ENCODE results near the gene SPATA12. TPM values are rescaled to one million over a fixed set of nuclear protein-coding genes. Genes with fewer than 3 reads are reported as not detected.

SPATA12 gene, protein sequence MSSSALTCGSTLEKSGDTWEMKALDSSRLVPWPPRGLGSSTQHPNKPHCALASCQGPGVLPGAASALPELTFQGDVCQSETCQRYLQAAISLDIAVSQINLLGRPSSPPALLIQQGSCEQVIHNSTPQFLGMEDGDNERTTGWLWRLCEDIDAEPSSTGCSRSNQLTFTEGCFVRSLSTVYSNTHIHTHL
- total RNA-seq, result not detected

DNA sequence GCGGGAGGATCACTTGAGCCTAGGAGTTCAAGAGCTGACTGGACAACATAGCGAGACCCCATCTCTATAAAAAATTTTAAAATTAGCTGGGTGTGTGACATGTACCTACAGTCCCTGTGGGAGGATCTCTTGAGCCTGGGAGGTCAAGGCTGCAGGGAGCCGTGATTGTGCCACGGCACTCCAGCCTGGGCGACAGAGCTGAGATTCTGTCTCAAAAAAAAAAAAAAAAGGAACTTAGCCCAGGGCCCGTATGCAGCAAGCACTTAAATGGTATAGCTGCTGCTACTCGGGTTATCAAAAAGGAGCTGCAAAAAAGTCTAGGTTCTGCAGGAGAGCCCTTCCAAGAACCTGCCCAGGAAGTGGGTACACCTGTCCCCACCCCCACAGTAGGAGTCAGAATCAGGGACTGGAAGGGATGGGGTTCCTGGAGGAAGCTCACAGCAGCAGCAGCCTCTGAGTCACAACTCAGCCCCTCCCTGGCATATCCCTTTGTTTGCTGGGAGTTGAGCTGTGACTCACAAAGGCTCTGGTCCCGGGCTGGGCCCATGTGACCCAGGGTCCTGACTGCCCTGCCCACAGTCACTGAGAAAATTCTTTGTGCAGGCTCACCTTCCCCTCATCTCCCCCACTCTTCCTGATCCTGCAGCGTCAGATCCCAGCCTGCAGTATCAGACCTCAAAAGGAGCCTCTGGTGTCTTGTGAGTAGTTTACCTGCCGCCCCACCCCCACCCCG lies at the start of gene SPATA12:
TSS of gene SPATA12 (plus strand) at position 576 of the 733 bp plus-strand sequence. CDS start 13,031 bp downstream, outside the sequence.
- H3K27ac Mint-ChIP-seq, result no peak within 1 kb of the TSS
- no peaks in the 10 kb centered on the region for H3K9me3 Mint-ChIP-seq
- no peak for DNase-seq (ENCODE audit: low spot score in 2 of 2)
- peak; percentile 63 to 82 for ATAC-seq
- no peaks in the 10 kb centered on the region for H3K36me3 Mint-ChIP-seq

DNA sequence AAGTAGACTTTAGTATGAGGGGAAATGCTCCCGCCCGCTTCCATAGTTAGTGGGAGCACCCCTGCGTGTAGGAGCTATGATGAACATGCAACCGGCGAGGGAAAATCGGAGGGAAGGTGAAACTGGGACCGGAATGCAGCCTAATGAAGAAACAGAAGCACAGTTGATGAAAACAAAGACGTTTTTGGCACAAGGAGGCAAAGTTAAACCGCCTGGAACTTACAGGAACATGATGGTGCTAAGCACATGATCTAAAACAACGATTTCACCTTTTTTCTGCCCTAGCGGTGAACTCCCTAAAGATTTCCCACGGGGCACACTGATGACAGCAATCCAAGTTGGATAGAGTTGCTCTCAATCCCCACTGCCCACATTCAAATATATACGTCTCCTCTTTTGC lies 49.4 kb upstream of the SPATA12 start:
- Mint-ChIP-seq H3K36me3 (no peaks in the 10 kb centered on the region), H3K9me3 (no peaks in the 10 kb centered on the region), H3K27ac (peak overlapping the region in 1 of 2 donors; percentile 66)
- no peak for ATAC-seq
- DNase-seq (ENCODE audit: low spot score in 2 of 2), result no peak

DNA sequence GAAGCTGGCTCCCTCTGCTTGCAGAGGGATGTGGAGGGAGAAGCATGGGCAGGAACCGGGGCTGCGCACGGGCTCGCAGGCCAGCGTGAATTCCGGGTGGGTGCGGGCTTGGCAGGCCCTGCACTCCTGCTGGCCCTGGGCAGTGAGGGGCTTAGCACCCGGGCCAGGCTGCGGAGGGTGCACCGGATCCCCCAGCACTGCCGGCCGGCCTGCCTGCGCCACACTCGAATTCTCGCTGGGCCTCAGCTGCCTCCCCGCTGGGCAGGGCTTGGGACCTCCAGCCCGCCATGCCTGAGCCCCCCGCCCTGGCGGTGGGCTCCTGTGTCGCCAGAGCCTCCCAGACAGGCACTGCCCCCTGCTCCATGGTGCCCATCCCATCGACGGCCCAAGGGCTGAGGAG lies 47.6 kb upstream of the SPATA12 start:
- Mint-ChIP-seq H3K9me3 (no peaks in the 10 kb centered on the region), H3K36me3 (no peaks in the 10 kb centered on the region), H3K27ac (no peak overlapping the region)
- ATAC-seq (no peak), DNase-seq (ENCODE audit: low spot score in 2 of 2) (no peak)

DNA sequence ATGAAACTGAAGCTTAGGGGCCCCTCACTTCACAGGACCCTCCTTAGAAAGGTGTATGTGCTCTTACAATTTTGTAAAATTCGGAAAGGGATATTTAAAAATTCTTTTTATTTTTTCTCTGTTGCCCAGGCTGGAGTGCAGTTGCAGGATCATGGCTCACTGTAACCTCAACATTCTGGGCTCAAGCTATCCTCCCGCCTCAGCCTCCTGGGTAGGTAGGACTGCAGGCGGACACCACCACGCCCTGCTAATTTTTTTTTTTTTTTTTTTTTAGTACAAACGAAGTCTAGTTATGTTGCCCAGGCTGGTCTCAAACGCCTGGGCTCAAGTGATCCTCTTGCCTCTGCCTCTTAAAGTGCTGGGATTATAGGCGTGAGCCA lies 45.1 kb upstream of the SPATA12 start:
- Mint-ChIP-seq H3K36me3 (no peaks in the 10 kb centered on the region), H3K27ac (no peak overlapping the region), H3K9me3 (no peaks in the 10 kb centered on the region)
- DNase-seq (ENCODE audit: low spot score in 2 of 2) (no peak), ATAC-seq (no peak)

DNA sequence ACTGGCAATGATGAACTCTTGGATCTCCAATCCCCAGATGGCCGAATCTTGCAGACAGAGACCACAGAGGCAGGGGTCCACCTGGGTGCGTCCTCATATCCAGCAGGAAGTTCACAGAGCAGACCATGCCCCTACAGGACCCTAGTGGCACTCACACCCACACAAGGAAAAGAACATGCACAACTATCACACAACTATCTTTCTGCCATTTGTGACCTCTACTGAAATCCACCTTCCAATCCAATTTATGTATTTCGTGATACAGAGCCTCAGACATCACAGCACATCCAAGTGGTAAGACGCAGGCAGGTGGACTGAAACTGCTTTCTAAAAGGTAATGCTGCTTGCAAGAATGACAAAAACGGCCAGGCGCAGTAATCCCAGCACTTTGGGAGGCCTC lies 44.6 kb upstream of the SPATA12 start:
- DNase-seq (ENCODE audit: low spot score in 2 of 2), result no peak
- H3K36me3 Mint-ChIP-seq, result no peaks in the 10 kb centered on the region
- H3K27ac Mint-ChIP-seq, result no peak overlapping the region
- no peaks in the 10 kb centered on the region for H3K9me3 Mint-ChIP-seq
- no peak for ATAC-seq

DNA sequence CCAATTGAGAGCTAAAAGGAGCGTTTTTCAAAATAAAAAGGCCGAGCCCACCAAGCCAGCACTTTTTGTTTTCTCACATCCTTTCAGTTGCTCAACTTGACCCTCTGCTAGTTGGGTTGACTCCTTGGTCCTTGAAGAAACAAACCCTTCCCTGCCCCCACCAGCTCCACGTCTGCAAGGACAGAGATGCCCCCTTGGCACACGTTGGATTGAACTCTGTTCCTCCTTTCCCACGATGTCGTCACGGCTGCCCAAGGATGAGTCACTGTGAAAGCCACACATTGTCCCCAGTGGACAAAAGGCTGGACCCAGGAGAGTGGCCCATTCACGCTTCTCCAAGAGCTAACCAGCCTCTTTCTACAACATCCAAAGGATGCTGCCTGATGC lies 43.0 kb upstream of the SPATA12 start:
- H3K9me3 Mint-ChIP-seq, result no peaks in the 10 kb centered on the region
- H3K36me3 Mint-ChIP-seq, result no peaks in the 10 kb centered on the region
- no peak overlapping the region for H3K27ac Mint-ChIP-seq
- ATAC-seq (no peak), DNase-seq (ENCODE audit: low spot score in 2 of 2) (no peak)

DNA sequence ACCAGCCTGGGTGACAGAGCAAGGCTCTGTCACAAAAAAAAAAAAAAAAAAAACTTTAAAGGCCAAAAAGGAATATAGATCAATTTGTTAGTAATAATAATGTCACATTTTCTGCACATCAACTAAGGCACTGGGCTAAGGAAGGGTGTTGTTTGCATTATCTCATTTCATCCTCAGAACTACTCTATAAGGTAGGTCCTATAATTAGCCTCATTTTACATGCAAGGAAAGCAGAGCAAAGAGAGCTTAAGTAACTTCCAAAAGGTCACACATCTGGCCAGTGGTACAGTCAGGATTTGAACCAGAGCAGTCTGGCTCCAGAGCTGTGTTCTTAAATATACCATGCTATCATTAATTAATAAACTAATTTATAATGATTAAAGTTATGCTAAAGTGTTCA lies 42.2 kb upstream of the SPATA12 start:
- Mint-ChIP-seq H3K36me3 (no peaks in the 10 kb centered on the region), H3K27ac (no peak overlapping the region), H3K9me3 (no peaks in the 10 kb centered on the region)
- no peak for DNase-seq (ENCODE audit: low spot score in 2 of 2)
- ATAC-seq, result no peak

DNA sequence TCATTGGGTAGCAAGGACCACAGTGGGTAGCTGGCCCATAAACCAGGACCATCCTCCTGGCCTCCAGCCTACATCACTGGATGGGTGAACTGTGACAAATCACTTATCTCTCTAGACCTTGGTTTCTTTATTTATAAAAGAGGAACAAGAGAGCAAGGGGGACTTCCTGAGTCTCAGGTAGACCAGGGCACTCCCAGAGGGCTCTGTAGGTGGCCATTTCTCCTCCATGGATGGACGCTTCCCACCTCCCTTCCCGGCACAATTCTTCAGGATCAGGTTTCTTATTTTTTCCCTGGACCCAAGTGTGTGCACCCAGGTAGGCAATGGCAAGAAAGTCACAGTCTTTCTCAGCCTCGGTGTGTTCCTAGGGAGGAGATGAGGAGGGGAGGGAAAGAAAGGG lies 41.4 kb upstream of the SPATA12 start:
- Mint-ChIP-seq H3K36me3 (no peaks in the 10 kb centered on the region), H3K27ac (no peak overlapping the region), H3K9me3 (no peaks in the 10 kb centered on the region)
- DNase-seq (ENCODE audit: low spot score in 2 of 2), result no peak
- ATAC-seq, result no peak

DNA sequence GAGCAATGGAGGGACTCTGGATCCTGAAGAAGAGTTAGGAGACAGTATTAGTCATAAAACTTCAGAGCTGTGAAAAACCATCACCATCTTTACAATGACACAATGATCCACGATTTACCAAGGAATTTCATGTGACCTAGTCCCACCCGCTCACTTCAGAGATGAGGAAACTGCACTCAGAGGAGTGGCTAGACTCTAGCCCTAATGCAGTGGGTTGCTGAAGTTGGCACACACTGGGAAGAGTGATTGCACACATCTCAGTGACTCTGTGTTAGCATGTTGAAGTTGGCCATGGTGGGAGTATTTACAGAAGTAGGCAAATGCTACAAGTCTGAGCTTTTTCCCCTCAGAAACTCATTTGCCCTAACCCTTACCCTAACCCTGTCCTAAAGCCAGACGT lies 35.2 kb upstream of the SPATA12 start:
- DNase-seq (ENCODE audit: low spot score in 2 of 2) (no peak), ATAC-seq (no peak)
- Mint-ChIP-seq H3K9me3 (no peaks in the 10 kb centered on the region), H3K27ac (no peak overlapping the region), H3K36me3 (no peaks in the 10 kb centered on the region)

DNA sequence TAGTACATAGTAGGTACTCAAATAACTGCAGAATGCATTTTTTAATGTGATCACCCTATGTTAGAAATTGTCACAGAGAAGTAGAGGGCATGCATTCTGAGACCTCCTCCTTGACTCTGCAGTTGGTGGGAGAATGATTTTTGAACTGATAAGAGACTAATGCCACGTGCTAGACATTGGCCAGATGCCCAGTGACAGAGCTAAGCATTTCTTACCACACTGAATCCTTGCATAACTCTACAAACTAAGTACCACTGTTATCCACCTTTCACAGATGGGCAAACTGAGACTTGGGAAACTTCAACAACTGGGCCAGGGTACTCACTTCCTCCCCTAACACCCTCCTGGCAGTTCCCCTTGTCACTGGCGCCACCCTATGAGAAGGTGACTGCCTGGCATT lies 33.5 kb upstream of the SPATA12 start:
- H3K27ac Mint-ChIP-seq, result no peak overlapping the region
- no peaks in the 10 kb centered on the region for H3K9me3 Mint-ChIP-seq
- H3K36me3 Mint-ChIP-seq, result no peaks in the 10 kb centered on the region
- no peak for DNase-seq (ENCODE audit: low spot score in 2 of 2)
- no peak for ATAC-seq

DNA sequence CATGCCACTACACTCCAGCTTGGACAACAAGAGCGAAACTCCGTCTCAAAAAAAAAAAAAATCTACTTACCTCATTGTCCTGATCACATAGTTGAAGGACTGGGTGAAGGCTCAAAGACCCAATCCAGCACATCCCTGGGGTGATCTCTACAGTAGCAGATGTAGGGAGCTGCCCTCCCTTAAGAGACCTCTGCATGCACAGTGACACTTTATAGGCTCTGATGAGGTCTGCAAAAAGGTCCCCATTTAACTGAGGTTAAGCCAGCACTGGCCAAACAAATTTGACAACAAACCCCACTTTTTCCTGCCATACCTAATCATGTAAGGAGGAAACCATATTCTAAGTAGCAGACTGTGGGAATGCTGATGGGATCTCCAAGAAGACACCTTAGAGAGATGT lies 31.1 kb upstream of the SPATA12 start:
- Mint-ChIP-seq H3K27ac (no peak overlapping the region), H3K36me3 (no peaks in the 10 kb centered on the region), H3K9me3 (no peaks in the 10 kb centered on the region)
- no peak for DNase-seq (ENCODE audit: low spot score in 2 of 2)
- no peak for ATAC-seq

DNA sequence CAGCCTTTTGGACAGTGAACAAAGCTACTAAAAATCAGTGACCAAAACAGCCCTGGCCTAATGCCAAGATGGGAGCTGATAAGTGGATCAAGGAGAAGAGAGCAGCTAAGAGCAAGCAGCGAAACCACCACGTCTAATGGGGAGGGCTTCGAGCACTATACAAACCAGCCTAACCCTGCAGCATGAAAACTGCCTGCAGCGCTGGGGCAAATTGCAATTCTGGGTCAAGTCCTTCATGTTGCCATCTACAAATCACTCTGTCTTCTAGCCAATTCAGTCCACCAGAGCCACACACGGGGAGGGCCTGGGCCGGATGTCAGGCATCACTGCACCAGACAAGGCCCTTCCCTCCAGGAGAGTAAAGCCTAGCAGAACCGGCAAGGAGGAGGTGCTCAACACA lies 30.5 kb upstream of the SPATA12 start:
- no peaks in the 10 kb centered on the region for H3K9me3 Mint-ChIP-seq
- no peak for ATAC-seq

DNA sequence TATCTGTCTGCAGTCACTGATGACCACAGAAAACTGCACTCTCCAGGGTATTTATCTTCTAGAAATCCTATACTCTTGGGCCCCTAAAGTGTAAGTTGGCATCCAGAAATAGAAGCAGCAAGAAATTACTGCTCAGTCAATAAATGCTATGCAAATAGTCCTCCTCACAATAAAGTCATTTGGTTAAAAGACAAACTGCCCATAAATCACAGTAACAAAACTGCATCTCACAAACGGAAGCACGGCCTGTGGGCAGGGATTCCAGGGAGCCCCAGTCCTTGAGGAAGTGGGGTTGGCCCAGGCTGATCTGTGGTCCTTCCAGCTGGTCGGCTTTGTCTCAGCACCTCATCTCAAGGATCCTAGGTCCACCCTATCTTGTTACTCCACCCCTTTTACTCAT lies 29.7 kb upstream of the SPATA12 start:
- DNase-seq (ENCODE audit: low spot score in 2 of 2) (no peak), ATAC-seq (no peak)
- Mint-ChIP-seq H3K9me3 (no peaks in the 10 kb centered on the region), H3K27ac (no peak overlapping the region), H3K36me3 (no peaks in the 10 kb centered on the region)

More for the DNA sequence above, 30.5 kb upstream of the SPATA12 start:
- H3K36me3 Mint-ChIP-seq, result no peaks in the 10 kb centered on the region
- no peak for DNase-seq (ENCODE audit: low spot score in 2 of 2)
- no peak overlapping the region for H3K27ac Mint-ChIP-seq

DNA sequence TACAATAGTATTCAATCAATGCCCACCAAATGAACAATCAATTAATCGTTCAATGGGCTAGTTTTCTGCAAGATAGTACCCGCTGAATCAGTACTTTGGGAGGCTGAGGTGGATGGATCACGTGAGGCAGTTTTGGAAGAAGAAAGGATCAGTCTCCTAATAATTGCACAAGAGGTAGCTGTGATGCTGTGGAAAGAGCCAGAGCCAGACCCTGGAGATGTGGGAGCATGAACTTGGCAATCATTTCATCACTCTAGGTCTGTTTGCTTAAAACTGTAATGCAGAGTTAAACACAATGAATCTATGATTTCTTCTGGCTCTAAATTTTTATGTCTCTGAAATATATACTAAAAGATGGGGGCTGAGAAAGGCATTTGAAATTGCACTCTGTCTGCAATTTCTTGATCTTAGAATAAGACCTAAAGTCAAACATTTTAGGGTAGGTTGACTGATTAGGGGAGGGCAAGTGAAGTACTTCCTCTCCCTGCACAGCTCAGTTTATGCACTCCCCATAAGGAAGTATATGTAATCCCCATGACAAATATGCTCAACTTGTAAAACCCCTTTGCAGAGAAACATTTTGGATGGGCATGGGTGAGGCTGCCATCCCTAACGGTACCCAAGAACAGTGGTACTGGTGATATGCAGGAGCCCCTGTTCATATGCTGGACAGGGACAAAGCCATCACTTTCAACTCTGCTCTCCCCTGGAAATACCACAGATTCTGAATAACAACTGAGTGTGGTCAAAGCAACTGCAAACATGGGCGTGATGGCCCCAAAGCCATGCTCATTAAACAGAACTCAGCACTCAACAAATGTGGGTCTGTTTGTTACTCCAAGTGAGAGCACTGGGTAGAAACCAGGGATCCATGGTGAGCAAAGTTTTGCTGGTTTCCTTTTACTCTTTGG lies 28.6 kb upstream of the SPATA12 start:
- Mint-ChIP-seq H3K9me3 (no peaks in the 10 kb centered on the region), H3K27ac (no peak overlapping the region), H3K36me3 (no peaks in the 10 kb centered on the region)
- no peak for DNase-seq (ENCODE audit: low spot score in 2 of 2)
- ATAC-seq, result no peak

DNA sequence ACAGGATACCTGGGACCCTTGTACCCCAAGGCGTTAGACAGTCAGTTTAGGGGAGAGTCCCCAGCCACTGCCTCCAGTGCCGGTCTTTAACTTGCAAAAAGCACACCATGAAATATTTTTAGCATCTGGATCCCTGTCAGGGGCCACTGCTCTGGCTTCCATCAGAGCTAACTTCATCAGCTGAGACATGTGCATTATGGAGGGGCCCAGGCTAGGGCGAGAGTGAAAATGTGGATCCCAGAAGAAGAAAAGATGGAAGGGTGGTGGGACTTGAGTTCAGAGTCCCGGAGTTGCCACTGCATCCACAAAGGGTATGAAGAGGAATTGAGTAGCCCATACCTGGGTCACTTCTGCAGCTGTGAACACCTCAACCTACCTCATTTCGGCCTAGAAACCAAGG lies 23.5 kb upstream of the SPATA12 start:
- ATAC-seq (no peak), DNase-seq (ENCODE audit: low spot score in 2 of 2) (no peak)
- no peak overlapping the region for H3K27ac Mint-ChIP-seq
- H3K36me3 Mint-ChIP-seq, result no peaks in the 10 kb centered on the region
- no peaks in the 10 kb centered on the region for H3K9me3 Mint-ChIP-seq

DNA sequence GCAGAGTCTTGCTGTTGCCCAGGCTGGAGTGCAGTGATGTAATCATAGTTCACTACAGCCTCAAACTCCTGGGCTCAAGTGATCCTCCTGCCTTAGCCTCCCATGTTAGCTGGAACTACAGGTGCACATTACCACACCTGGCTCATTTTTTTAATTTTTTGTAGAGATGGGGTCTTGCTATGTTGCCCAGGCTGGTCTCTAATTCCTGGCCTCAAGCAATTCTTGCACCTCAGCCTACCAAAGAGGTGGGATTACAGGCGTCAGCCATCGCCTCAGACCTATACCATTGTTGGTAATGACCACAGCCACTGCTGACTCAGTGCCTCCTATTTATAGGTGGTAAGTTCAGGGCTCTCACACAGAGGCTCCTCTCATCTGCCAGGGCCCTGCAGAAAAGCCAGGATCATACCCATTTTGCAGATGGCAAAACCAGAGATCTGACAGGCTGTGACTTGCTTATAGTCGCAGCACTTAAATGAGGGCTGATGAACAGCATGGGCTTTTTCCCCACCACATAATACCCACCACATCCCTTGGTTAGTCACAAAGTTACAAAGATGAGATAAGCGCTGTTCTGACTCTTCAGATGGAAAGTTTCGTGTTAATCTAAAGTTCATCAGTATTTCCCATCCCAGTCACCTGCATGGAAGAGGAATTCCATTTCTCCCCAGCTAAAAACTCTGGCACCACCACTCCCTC lies 21.8 kb upstream of the SPATA12 start:
- peak in 1 of 2 donors; percentile 51 for ATAC-seq
- Mint-ChIP-seq H3K27ac (no peak overlapping the region), H3K36me3 (no peaks in the 10 kb centered on the region), H3K9me3 (no peaks in the 10 kb centered on the region)
- no peak for DNase-seq (ENCODE audit: low spot score in 2 of 2)

DNA sequence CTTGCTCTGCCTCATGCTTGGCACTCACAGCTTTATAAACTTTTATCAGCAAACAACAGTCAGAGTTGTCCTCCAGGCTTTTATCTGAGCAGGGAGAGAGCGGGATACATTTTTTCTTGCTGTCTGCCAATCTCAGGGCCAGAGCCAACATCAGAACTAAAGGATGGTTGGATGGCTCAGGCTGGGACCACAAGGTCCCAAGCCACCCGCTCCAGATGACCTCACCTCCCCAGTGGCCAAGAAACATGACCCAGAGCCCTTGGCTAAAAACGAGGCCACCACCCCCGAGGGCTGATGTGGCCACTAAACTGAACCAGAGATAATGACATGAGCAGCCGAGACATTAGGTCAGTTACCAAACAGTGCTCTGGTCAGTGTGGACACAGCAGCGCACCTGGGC lies 18.8 kb upstream of the SPATA12 start:
- no peak overlapping the region for H3K27ac Mint-ChIP-seq
- no peaks in the 10 kb centered on the region for H3K9me3 Mint-ChIP-seq
- no peak for ATAC-seq
- H3K36me3 Mint-ChIP-seq, result no peaks in the 10 kb centered on the region
- DNase-seq (ENCODE audit: low spot score in 2 of 2), result no peak

Data from activated naive CD4-positive, alpha-beta T cell treated with anti-CD3 and anti-CD28 coated beads, Interleukin-2, amount 50 U/mL, for 72 hours (primary cell).